HG03066 (cell line): ENCODE measurements around the gene KNDC1.

Experiments
- ATAC-seq: cut with Tn5 transposase; IDR thresholded peaks from one replicate; pipeline ENCODE4 v1.9.1; 2021; ENCODE audit warnings: low read depth; ENCODE audit not compliant: unreplicated experiment

The KNDC1 gene

GRCh38 chr10:133271521-133272300 lies 111.7 kb downstream of the KNDC1 start:
- no peak for ATAC-seq

GRCh38 chr10:133272301-133272963 lies 112.4 kb downstream of the KNDC1 start:
- ATAC-seq: no peak

- no peak for ATAC-seq
These were observed 113.0 kb downstream of the KNDC1 start for GRCh38 chr10:133272964-133273420.

GRCh38 chr10:133273534-133274143 lies 113.6 kb downstream of the KNDC1 start:
- ATAC-seq: no peak

DNA sequence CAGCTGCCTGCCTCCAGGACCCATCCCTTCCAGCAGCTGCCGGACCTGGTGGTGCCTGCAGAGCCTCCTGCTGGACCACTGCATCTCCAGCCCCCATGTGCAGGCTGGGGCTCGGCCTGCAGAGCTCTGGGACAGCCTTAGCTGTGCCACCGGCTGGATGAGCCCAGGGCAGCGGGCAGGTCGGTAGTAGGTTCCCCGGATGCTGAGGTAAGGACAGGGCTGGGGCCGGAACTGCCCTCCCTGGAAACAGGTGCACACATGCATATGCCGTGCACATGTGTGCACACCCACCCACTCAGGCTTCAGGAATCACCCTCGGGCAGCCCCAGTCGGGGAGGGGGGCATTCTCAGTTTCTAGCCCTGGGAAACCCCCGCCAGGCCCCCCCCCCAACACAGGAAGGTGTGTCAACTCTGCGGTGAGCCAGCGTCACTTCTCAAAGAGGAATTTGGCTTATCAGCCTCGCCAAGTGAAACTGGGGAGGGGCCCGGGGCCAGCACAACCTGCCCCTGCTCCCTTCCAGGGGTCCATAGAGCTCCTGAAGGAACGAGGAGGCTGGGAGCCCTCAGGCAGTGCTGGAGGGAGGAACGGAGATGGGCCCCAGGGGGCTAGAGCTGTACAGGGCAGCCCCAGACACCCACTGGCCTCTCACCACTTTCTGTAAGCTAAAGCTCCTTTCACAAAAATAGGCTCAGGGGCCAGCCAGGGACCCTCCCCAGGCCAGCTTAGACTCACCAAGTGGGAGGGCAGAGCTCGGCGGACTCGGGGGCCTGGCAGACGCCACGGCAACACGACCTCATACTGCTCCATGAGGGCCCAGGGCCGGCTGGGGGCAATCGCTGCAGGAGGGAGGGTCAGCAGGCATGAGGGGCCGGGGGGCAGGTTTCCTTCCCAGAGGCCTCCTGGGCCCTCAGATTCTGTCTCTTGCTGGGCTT lies 115.0 kb downstream of the KNDC1 start:
- ATAC-seq: peak; percentile 46

DNA sequence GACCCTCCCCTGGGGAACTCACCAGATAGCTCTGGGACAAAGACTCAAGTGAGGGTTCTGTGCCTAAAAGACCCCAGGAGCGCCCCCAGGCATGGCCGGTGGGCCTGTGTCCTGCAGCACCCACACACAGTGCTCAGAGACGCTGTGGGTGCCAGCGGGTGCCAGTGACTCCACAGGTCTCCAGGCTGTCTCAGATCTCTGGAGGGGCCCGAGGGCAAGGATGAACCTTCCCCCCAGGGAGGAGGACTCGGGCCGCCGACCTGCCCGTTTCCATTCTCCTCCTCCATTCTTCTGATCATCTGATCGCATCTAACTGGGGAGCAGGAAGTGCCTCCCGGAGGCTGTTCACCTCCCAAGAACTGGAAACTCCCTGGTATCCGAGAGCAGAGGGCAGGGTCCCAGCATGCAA lies 115.7 kb downstream of the KNDC1 start:
- ATAC-seq: peak; percentile 32
